Uterus (tissue), 2 donors: ENCODE results near the gene TMEM209.

Experiments
- CTCF ChIP-seq, 4 experiments: fragments of 200-600 bp in 2 of 4; fragments of 450-650 bp in 2 of 4; sonication (generic) in 2 of 4; IDR thresholded peaks; one replicate each; pipeline ENCODE4 v1.5.1; 2016 to 2019; ENCODE audit warnings: antibody characterized with exemption in 4 of 4, mild to moderate bottlenecking in 2 of 4, moderate library complexity in 1 of 4
- POLR2A ChIP-seq, 2 donors: fragments of 450-650 bp; IDR thresholded peaks; one replicate each; pipeline ENCODE4 v1.6.1; 2016; ENCODE audit warnings: antibody characterized with exemption in 2 of 2, mild to moderate bottlenecking in 1 of 2, moderate library complexity in 1 of 2

DNA sequence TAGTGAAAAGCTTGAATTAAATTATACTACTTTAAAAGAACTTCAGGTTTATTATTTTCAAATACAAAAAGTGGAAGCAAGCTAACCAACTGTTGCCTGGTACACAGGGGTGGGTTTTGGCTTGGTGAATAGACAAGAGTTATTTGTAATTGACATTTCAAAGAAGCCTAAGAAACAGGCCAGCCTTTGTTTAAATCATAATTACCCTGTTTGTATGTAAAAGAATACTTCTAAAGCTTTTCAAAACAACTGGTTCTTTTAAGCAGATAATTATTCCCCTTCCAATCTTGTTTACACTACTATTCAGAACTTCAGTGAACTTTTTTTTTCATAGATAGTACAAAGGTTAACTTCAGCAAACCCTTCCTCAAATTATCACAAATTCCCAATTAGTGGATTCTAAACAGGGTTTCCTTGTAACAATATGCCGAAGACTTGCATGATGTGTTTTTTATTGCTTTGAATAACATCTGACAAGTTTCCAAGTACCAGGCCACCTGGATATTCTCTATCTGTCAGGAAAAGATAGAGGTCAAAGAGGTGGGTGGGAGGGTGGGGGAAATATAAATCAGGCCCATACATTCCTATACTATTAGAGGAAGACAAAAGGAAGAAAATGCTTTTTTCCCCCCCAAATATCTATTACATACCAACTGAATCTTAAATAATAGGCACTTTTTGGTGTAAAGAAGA, 22.8 kb upstream of the TMEM209 start:
- TF ChIP-seq CTCF (IDR thresholded peaks at IDR 0.05), result no peak
- no peak for TF ChIP-seq POLR2A (IDR thresholded peaks at IDR 0.05)
